Muscle of leg (tissue), 11 donors: ENCODE data around the gene TMEM127. TPM values are rescaled to one million over a fixed set of nuclear protein-coding genes. Genes with fewer than 3 reads are reported as not detected.
"Not testable (repeated sequence)": the region's sequence is repeated elsewhere in the genome, so short reads cannot be mapped to it uniquely, and the experiment has no call there.

Experiments
- DNase-seq: peaks from one replicate; pipeline ENCODE4 v3.0.0; 2013
- H3K27ac ChIP-seq: one replicate; pipeline ENCODE4 v1.5.1; 2013; ENCODE audit warnings: mild to moderate bottlenecking, low read length, control low read depth
- H3K27me3 ChIP-seq: one replicate; pipeline ENCODE4 v1.6.1; 2013; ENCODE audit warnings: low read length; ENCODE audit not compliant: control insufficient read depth, insufficient read depth
- H3K36me3 ChIP-seq: one replicate; pipeline ENCODE4 v1.6.1; 2013; ENCODE audit warnings: low read length; ENCODE audit not compliant: control insufficient read depth, insufficient read depth
- H3K4me1 ChIP-seq: one replicate; pipeline ENCODE4 v1.6.1; 2013; ENCODE audit warnings: low read length; ENCODE audit not compliant: control insufficient read depth, insufficient read depth
- H3K4me3 ChIP-seq: one replicate; pipeline ENCODE4 v1.5.1; 2013; ENCODE audit warnings: low read length, control low read depth
- H3K9me3 ChIP-seq: replicated peaks from 2 replicates; pipeline ENCODE4 v1.6.1; 2013; ENCODE audit warnings: low read depth, low read length; ENCODE audit not compliant: control insufficient read depth
- WGBS: methylation state at CpG from one replicate; pipeline ENCODE4 v1.1.5; 2013; ENCODE audit warnings: missing lambda C conversion rate; ENCODE audit not compliant: insufficient coverage; 5-methylcytosine and 5-hydroxymethylcytosine counted together
- polyA plus RNA-seq, 8 donors: library from polyadenylated mRNA; unstranded; fragments of 120-200 nt; gene quantifications; one replicate each; pipeline versions ENCODE4 v1.2.1 to v1.2.3, GENCODE V29; 2013; ENCODE audit warnings: inconsistent platforms in 1 of 8, low replicate concordance in 1 of 8; ENCODE audit not compliant: insufficient read length in 8 of 8, insufficient read depth in 1 of 8
- total RNA-seq: library from RNA; stranded (reverse); fragments of 120-200 nt; gene quantifications from one replicate; pipeline ENCODE4 v1.2.4, GENCODE V29; 2013

TMEM127 gene
- total and polyA plus RNA-seq, 9 donors = 11.0 to 31.2 (median 27.1) TPM

GRCh38 chr2:96296925-96297324 is 31.1 kb upstream of the TMEM127 start:
- Histone ChIP-seq H3K27me3 (no peaks in the 10 kb centered on the region), H3K4me1 (no peaks in the 10 kb centered on the region), H3K9me3 (no peaks in the 10 kb centered on the region), H3K4me3 (no peak overlapping the region), H3K27ac (no peak overlapping the region), H3K36me3 (peaks cover 89% of the 10 kb centered on the region)
- WGBS = 93% methylated on average over 5 of the region's 5 CpGs
- DNase-seq = no peak

GRCh38 chr2:96294271-96294670 is 28.5 kb upstream of the TMEM127 start:
- 95% methylated on average over 6 of the region's 8 CpGs for WGBS
- peaks cover 91% of the 10 kb centered on the region for H3K36me3 ChIP-seq
- H3K4me1 ChIP-seq, H3K4me3 ChIP-seq, H3K9me3 ChIP-seq, H3K27me3 ChIP-seq, DNase-seq, H3K27ac ChIP-seq: not testable (repeated sequence)

- DNase-seq = no peak
- 100% methylated on average over 3 of the region's 5 CpGs for WGBS
- H3K27ac ChIP-seq = no peak overlapping the region
- peaks cover 92% of the 10 kb centered on the region for H3K36me3 ChIP-seq
- H3K27me3 ChIP-seq = no peaks in the 10 kb centered on the region
- no peaks in the 10 kb centered on the region for H3K4me1 ChIP-seq
- H3K9me3 ChIP-seq = no peaks in the 10 kb centered on the region
- H3K4me3 ChIP-seq = no peak overlapping the region
These were observed 26.0 kb upstream of the TMEM127 start for GRCh38 chr2:96291751-96292150.

GRCh38 chr2:96287273-96287856 is 21.6 kb upstream of the TMEM127 start:
- H3K36me3 ChIP-seq = peaks cover 96% of the 10 kb centered on the region
- no peaks in the 10 kb centered on the region for H3K9me3 ChIP-seq
- H3K27ac ChIP-seq = no peak overlapping the region
- no peaks in the 10 kb centered on the region for H3K4me1 ChIP-seq
- no peak for DNase-seq
- H3K4me3 ChIP-seq = no peak overlapping the region
- WGBS = 88% methylated on average over 6 of the region's 6 CpGs
- H3K27me3 ChIP-seq = no peaks in the 10 kb centered on the region

GRCh38 chr2:96276787-96277499 is 11.1 kb upstream of the TMEM127 start:
- no peak for DNase-seq
- Histone ChIP-seq H3K27ac (no peak overlapping the region), H3K27me3 (no peaks in the 10 kb centered on the region), H3K9me3 (no peaks in the 10 kb centered on the region), H3K36me3 (peaks cover 74% of the 10 kb centered on the region), H3K4me3 (no peak overlapping the region), H3K4me1 (no peaks in the 10 kb centered on the region)
- WGBS = 93% methylated on average over 16 of the region's 21 CpGs

GRCh38 chr2:96274355-96275056 is 8.7 kb upstream of the TMEM127 start:
- DNase-seq = no peak
- H3K4me1 ChIP-seq = no peaks in the 10 kb centered on the region
- no peak overlapping the region for H3K27ac ChIP-seq
- WGBS = 92% methylated on average over 2 of the region's 7 CpGs
- H3K4me3 ChIP-seq = no peak overlapping the region
- no peaks in the 10 kb centered on the region for H3K27me3 ChIP-seq
- H3K9me3 ChIP-seq = no peaks in the 10 kb centered on the region
- H3K36me3 ChIP-seq = peaks cover 76% of the 10 kb centered on the region

- no peak overlapping the region for H3K4me3 ChIP-seq
- H3K4me1 ChIP-seq = no peaks in the 10 kb centered on the region
- H3K27me3 ChIP-seq = no peaks in the 10 kb centered on the region
- H3K27ac ChIP-seq = no peak overlapping the region
- DNase-seq = no peak
- no peaks in the 10 kb centered on the region for H3K9me3 ChIP-seq
- peaks cover 76% of the 10 kb centered on the region for H3K36me3 ChIP-seq
- no CpG with 5 or more reads among the region's 3 CpGs for WGBS
These were observed 8.0 kb upstream of the TMEM127 start for GRCh38 chr2:96273763-96274162.

GRCh38 chr2:96271995-96272394 is 6.2 kb upstream of the TMEM127 start:
- Histone ChIP-seq H3K27me3 (no peaks in the 10 kb centered on the region), H3K4me3 (no peak overlapping the region), H3K4me1 (peaks cover 6% of the 10 kb centered on the region), H3K9me3 (no peaks in the 10 kb centered on the region), H3K36me3 (peaks cover 74% of the 10 kb centered on the region), H3K27ac (no peak overlapping the region)
- no peak for DNase-seq
- 90% methylated on average over 2 of the region's 3 CpGs for WGBS

- H3K27ac ChIP-seq = no peak overlapping the region
- H3K4me3 ChIP-seq = no peak overlapping the region
- DNase-seq = no peak
- H3K4me1 ChIP-seq = peaks cover 21% of the 10 kb centered on the region
- no peaks in the 10 kb centered on the region for H3K9me3 ChIP-seq
- no peaks in the 10 kb centered on the region for H3K27me3 ChIP-seq
- peaks cover 51% of the 10 kb centered on the region for H3K36me3 ChIP-seq
- WGBS = 63% methylated on average over 8 of the region's 12 CpGs
These were observed 1.6 kb upstream of the TMEM127 start for GRCh38 chr2:96267159-96267971.
